ENCODE measurements around the gene PTPRD.

The PTPRD gene

DNA sequence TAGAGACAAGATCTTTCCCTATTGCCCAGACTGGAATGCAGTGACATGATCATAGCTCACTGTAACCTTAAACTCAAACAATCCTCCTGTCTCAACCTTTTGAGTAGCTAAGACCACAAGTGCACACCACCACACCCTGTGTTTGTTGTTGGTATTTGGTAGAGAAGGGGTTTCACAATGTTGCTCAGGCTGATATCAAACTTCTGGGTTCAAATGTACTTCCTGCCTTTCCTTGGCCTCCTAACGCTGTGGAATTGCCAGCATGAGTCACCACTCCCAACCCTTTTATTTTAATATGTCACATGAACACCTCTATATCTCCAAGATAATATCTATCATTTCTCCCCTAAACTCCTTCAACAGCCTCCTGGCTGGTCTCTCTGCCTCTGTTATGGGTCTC is 719.0 kb downstream of the PTPRD start:
- DNase-seq (ENCODE audit: low read depth) = peak; percentile 58
- no peak for TF ChIP-seq CTCF (IDR thresholded peaks at IDR 0.05; ENCODE audit: insufficient read depth, low read depth, low read length, missing control alignments)
- H3K4me3 ChIP-seq (ENCODE audit: low read length) = no peak overlapping the region

DNA sequence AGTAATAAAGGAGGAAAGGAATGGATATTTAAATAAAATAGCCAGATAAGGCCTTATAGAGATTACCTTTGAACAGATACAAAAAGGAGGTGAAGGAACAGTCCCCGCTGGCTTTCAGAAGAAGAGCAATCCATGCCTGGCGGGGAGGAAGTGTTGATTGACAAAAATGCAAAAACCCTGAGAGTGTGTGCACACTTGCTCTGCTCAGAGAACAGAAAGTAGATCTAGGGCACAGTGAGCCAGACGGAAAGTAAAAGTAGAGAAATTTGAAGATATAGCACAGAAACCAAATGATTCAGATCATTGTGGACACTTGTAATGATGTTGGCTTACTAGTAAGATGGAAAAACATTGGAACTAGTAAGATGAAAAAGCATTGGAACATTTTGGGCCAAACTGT is 720.6 kb downstream of the PTPRD start:
- DNase-seq (ENCODE audit: low read depth) = no peak

DNA sequence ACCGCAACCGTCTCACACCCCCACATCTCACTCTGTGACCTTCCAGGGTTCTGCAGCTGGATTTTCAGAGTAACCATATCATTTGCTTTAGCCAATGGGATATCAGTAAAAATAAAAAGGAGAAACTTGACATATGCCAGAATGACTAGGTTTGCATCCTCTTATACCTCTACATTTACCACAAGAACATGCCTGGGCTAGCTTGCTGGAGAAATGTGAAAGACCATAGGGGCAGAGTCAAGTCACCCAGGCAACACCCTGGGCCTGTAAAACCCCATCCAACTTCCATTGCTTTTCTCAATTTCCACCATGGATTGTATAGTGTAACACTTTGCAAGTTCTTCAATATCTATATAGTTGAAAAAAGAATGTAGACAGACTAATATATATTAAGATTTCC is 731.1 kb downstream of the PTPRD start:
- DNase-seq (ENCODE audit: low read depth) = peak; percentile 76
- H3K4me3 ChIP-seq (ENCODE audit: low read length) = no peak overlapping the region
- TF ChIP-seq CTCF (IDR thresholded peaks at IDR 0.05; ENCODE audit: insufficient read depth, low read depth, low read length, missing control alignments) = no peak

More for the DNA sequence above, 720.6 kb downstream of the PTPRD start:
- no peak overlapping the region for H3K4me3 ChIP-seq (ENCODE audit: low read length)
- TF ChIP-seq CTCF (IDR thresholded peaks at IDR 0.05; ENCODE audit: insufficient read depth, low read depth, low read length, missing control alignments) = no peak

- no peak for TF ChIP-seq CTCF (IDR thresholded peaks at IDR 0.05; ENCODE audit: insufficient read depth, low read depth, low read length, missing control alignments)
- no peak overlapping the region for H3K4me3 ChIP-seq (ENCODE audit: low read length)
- no peak for DNase-seq (ENCODE audit: low read depth)
Measured at GRCh38 chr9:9874270-9874669, 738.5 kb downstream of the PTPRD start.

- DNase-seq (ENCODE audit: low read depth) = no peak
- no peak for TF ChIP-seq CTCF (IDR thresholded peaks at IDR 0.05; ENCODE audit: insufficient read depth, low read depth, low read length, missing control alignments)
- no peak overlapping the region for H3K4me3 ChIP-seq (ENCODE audit: low read length)
Measured at GRCh38 chr9:9862235-9862810, 750.5 kb downstream of the PTPRD start.

- no peak for DNase-seq (ENCODE audit: low read depth)
- H3K4me3 ChIP-seq (ENCODE audit: low read length) = no peak overlapping the region
Measured at GRCh38 chr9:9855177-9856078, 757.4 kb downstream of the PTPRD start.

More at GRCh38 chr9:9855177-9856078, 757.4 kb downstream of the PTPRD start:
- no peak for TF ChIP-seq CTCF (IDR thresholded peaks at IDR 0.05; ENCODE audit: insufficient read depth, low read depth, low read length, missing control alignments)

All from epithelial cell of esophagus (primary cell).